ENCODE results near the gene RPS6KA4. TPM values are rescaled to one million over a fixed set of nuclear protein-coding genes. Genes with fewer than 3 reads are reported as not detected.

Gene RPS6KA4
- polyA plus RNA-seq, 1 of the 3 experiments (the other 2 are of a cell fraction): 43.4 TPM

DNA sequence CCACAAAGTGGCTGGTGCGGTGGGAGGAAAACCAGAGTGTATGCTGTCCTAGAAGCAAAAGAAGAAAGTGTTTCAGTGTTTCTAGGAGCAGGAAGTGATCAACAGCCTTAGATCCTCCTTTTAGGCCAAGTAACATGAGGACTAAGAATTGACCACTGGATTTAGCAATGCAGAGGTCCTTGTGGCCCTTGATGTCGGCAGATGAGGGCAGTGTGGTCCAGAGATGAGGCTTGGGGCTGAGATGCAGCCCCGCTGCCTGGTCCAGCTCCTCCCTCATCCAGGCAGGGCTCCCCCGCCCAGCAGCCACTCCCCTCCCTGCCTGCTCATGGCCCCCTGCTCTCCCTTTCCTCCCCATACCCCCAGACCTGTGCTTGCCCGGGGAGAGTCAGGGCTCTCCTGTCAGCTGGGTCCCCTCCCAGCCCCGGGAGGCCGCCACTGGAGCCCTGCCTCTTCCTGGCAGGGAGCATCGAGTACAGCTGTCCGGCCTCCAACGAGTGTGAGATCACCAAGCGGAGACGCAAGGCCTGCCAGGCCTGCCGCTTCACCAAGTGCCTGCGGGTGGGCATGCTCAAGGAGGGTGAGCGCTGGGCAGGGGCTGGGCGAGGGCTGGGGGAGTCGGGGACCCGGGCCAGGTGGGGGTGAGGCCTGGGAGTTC lies 45.3 kb upstream of the RPS6KA4 start (continued):
- no peak for TF ChIP-seq GABPA (IDR thresholded peaks at IDR 0.05; ENCODE audit: low read depth)
- TF ChIP-seq TAF1 (IDR thresholded peaks at IDR 0.05; ENCODE audit: borderline replicate concordance, low read depth, low read length): no peak
- no peak for TF ChIP-seq RAD21 (IDR thresholded peaks at IDR 0.05; ENCODE audit: low read length)

DNA sequence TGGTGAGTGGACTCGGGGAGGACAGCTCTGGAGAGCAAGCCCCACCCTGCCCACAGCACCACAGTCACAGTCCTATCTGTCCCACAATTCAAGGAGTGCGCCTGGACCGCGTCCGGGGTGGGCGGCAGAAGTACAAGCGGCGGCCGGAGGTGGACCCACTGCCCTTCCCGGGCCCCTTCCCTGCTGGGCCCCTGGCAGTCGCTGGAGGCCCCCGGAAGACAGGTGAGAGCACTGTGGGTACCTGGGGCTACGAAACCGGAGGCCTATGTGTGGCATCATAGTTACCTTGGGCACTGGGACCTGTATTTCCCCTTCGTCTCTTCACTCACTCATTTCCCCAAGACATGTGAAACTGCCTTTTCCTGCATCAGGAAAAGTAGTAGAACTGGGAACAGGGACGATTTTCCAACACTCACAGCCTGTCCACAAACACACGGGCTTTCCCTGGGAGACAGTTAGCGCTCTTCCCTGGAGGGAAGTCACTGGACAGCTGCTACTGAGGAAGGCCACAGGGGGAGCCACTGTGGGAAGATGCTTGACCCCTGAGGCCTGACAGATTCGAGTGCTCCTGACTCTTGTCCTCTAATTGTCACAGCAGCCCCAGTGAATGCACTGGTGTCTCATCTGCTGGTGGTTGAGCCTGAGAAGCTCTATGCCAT lies 44.7 kb upstream of the RPS6KA4 start:
- H3K4me3 ChIP-seq (ENCODE audit: low read depth in 2 of 2, low read length in 1 of 2): no peak overlapping the region
- no peaks in the 10 kb centered on the region for H4K20me1 ChIP-seq (ENCODE audit: insufficient read depth)
- ChIA-PET CTCF (interaction anchor here (0.7 to 1.9 kb wide), 4 partner anchors 9 to 135 kb away, joined by 3 to 8 read pairs (median 5); partner anchors contain the start of genes CATSPERZ and ESRRA), POLR2A (no interaction called here)
- WGBS (ENCODE audit: low lambda C conversion rate): 84% methylated on average over 14 of the region's 19 CpGs
- H3K27ac ChIP-seq (ENCODE audit: low read depth in 2 of 2, low read length in 1 of 2): no peak overlapping the region
- H3K4me2 ChIP-seq: no peak overlapping the region
- H3K9me3 ChIP-seq: no peaks in the 10 kb centered on the region
- peak; percentile 54 for DNase-seq
- no peak overlapping the region for H3K9ac ChIP-seq
- no peak overlapping the region for H2AFZ ChIP-seq (ENCODE audit: low read depth)
- no peaks in the 10 kb centered on the region for H3K9me2 ChIP-seq
- TF ChIP-seq, protein P1, sequence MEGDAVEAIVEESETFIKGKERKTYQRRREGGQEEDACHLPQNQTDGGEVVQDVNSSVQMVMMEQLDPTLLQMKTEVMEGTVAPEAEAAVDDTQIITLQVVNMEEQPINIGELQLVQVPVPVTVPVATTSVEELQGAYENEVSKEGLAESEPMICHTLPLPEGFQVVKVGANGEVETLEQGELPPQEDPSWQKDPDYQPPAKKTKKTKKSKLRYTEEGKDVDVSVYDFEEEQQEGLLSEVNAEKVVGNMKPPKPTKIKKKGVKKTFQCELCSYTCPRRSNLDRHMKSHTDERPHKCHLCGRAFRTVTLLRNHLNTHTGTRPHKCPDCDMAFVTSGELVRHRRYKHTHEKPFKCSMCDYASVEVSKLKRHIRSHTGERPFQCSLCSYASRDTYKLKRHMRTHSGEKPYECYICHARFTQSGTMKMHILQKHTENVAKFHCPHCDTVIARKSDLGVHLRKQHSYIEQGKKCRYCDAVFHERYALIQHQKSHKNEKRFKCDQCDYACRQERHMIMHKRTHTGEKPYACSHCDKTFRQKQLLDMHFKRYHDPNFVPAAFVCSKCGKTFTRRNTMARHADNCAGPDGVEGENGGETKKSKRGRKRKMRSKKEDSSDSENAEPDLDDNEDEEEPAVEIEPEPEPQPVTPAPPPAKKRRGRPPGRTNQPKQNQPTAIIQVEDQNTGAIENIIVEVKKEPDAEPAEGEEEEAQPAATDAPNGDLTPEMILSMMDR (IDR thresholded peaks at IDR 0.05): peak; percentile 32; the same call in 1 of the 2 replicates
- no peak for TF ChIP-seq JUND (IDR thresholded peaks at IDR 0.05)
- H3F3A ChIP-seq (replicated peaks; ENCODE audit: insufficient read depth): peaks cover 6% of the 10 kb centered on the region
- H3K4me1 ChIP-seq (ENCODE audit: control insufficient read depth in 1 of 2, insufficient read depth in 2 of 2, low read depth in 1 of 2, low read length in 1 of 2): peaks cover 0 to 12% of the 10 kb centered on the region in 2 experiments; a peak in 2 of 4 replicates
- H3K36me3 ChIP-seq (replicated peaks in 1 of 2; ENCODE audit: control insufficient read depth in 1 of 2, insufficient read depth in 2 of 2, low read length in 1 of 2): peaks cover 0 to 20% of the 10 kb centered on the region in 2 experiments
- H3K27me3 ChIP-seq (ENCODE audit: insufficient read depth): no peaks in the 10 kb centered on the region
- H3K79me2 ChIP-seq (ENCODE audit: insufficient read depth): peaks cover 34% of the 10 kb centered on the region

DNA sequence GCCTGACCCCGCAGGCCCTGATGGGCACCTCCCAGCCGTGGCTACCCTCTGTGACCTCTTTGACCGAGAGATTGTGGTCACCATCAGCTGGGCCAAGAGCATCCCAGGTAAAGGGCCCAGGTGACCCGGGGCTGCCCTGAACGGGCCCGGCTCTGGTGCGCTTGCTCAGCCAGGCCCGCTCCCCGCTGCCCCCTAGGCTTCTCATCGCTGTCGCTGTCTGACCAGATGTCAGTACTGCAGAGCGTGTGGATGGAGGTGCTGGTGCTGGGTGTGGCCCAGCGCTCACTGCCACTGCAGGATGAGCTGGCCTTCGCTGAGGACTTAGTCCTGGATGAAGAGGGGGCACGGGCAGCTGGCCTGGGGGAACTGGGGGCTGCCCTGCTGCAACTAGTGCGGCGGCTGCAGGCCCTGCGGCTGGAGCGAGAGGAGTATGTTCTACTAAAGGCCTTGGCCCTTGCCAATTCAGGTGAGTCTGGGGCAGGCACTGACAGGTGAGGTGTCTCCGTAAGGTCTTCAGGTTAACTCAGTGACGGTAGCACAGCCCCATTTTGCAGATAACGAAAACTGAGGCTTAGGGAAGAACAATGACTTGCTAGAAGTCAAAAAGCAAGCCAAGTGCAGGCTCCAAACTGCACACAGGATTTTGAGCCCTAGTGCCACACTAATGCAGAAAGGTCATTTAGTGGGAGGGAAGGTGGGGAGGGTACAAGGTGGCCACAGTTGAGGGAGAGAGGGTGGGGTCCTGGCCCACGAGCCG lies 44.0 kb upstream of the RPS6KA4 start:
- POLR2A ChIA-PET: no interaction called here
- no peaks in the 10 kb centered on the region for H4K20me1 ChIP-seq (ENCODE audit: insufficient read depth)
- no peak overlapping the region for H3K4me2 ChIP-seq
- H3K36me3 ChIP-seq (replicated peaks in 1 of 2; ENCODE audit: control insufficient read depth in 1 of 2, insufficient read depth in 2 of 2, low read length in 1 of 2): peaks cover 0 to 20% of the 10 kb centered on the region in 2 experiments
- H3K4me1 ChIP-seq (ENCODE audit: control insufficient read depth in 1 of 2, insufficient read depth in 2 of 2, low read depth in 1 of 2, low read length in 1 of 2): peaks cover 0 to 15% of the 10 kb centered on the region in 2 experiments; a peak in 2 of 4 replicates
- no peak overlapping the region for H3K4me3 ChIP-seq (ENCODE audit: low read depth in 2 of 2, low read length in 1 of 2)
- 89% methylated on average over 15 of the region's 24 CpGs for WGBS (ENCODE audit: low lambda C conversion rate)
- no peak overlapping the region for H3K27ac ChIP-seq (ENCODE audit: low read depth in 2 of 2, low read length in 1 of 2)
- no peaks in the 10 kb centered on the region for H3K9me2 ChIP-seq
- no peak overlapping the region for H3K9ac ChIP-seq
- peaks cover 6% of the 10 kb centered on the region for H3F3A ChIP-seq (replicated peaks; ENCODE audit: insufficient read depth)
- no peak overlapping the region for H2AFZ ChIP-seq (ENCODE audit: low read depth)
- peaks cover 35% of the 10 kb centered on the region for H3K79me2 ChIP-seq (ENCODE audit: insufficient read depth)
- no peak for DNase-seq
- CTCF ChIA-PET: interaction anchor here (0.7 to 1.9 kb wide), 2 partner anchors 10 to 26 kb away, joined by 3 to 7 read pairs; partner anchors contain the start of gene ESRRA
- H3K27me3 ChIP-seq (ENCODE audit: insufficient read depth): no peaks in the 10 kb centered on the region
- H3K9me3 ChIP-seq: no peaks in the 10 kb centered on the region
- TF ChIP-seq, protein P2, sequence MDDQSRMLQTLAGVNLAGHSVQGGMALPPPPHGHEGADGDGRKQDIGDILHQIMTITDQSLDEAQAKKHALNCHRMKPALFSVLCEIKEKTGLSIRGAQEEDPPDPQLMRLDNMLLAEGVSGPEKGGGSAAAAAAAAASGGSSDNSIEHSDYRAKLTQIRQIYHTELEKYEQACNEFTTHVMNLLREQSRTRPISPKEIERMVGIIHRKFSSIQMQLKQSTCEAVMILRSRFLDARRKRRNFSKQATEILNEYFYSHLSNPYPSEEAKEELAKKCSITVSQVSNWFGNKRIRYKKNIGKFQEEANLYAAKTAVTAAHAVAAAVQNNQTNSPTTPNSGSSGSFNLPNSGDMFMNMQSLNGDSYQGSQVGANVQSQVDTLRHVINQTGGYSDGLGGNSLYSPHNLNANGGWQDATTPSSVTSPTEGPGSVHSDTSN (IDR thresholded peaks at IDR 0.05): no peak
- TF ChIP-seq YY1 (IDR thresholded peaks at IDR 0.05; ENCODE audit: low read depth): no peak
- no peak for TF ChIP-seq FOXM1 (IDR thresholded peaks at IDR 0.05; ENCODE audit: low read depth)
- no peak for TF ChIP-seq POLR2AphosphoS5 (IDR thresholded peaks at IDR 0.05; ENCODE audit: low read depth, low read length)
- TF ChIP-seq RAD21 (IDR thresholded peaks at IDR 0.05; ENCODE audit: low read length): no peak
- TF ChIP-seq, protein P3, sequence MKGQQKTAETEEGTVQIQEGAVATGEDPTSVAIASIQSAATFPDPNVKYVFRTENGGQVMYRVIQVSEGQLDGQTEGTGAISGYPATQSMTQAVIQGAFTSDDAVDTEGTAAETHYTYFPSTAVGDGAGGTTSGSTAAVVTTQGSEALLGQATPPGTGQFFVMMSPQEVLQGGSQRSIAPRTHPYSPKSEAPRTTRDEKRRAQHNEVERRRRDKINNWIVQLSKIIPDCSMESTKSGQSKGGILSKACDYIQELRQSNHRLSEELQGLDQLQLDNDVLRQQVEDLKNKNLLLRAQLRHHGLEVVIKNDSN (IDR thresholded peaks at IDR 0.05; ENCODE audit: borderline replicate concordance, low read depth): no peak
- no peak for TF ChIP-seq MXI1 (IDR thresholded peaks at IDR 0.05; ENCODE audit: low read depth, low read length)
- no peak for TF ChIP-seq MEF2A (IDR thresholded peaks at IDR 0.05; ENCODE audit: borderline replicate concordance, low read depth)
- no peak for TF ChIP-seq JUND (IDR thresholded peaks at IDR 0.05)
- no peak for TF ChIP-seq FOSL2 (IDR thresholded peaks at IDR 0.05; ENCODE audit: borderline replicate concordance, low read depth)
- no peak for TF ChIP-seq RXRA (IDR thresholded peaks at IDR 0.05; ENCODE audit: borderline replicate concordance, low read depth)
- TF ChIP-seq RFX5 (IDR thresholded peaks at IDR 0.05; ENCODE audit: low read length): no peak
- TF ChIP-seq, protein P4, sequence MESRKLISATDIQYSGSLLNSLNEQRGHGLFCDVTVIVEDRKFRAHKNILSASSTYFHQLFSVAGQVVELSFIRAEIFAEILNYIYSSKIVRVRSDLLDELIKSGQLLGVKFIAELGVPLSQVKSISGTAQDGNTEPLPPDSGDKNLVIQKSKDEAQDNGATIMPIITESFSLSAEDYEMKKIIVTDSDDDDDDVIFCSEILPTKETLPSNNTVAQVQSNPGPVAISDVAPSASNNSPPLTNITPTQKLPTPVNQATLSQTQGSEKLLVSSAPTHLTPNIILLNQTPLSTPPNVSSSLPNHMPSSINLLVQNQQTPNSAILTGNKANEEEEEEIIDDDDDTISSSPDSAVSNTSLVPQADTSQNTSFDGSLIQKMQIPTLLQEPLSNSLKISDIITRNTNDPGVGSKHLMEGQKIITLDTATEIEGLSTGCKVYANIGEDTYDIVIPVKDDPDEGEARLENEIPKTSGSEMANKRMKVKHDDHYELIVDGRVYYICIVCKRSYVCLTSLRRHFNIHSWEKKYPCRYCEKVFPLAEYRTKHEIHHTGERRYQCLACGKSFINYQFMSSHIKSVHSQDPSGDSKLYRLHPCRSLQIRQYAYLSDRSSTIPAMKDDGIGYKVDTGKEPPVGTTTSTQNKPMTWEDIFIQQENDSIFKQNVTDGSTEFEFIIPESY (IDR thresholded peaks at IDR 0.05; ENCODE audit: borderline replicate concordance, low read depth): no peak

All from SK-N-SH (cell line).